ENCODE measurements around the gene PNPLA5.

DNA sequence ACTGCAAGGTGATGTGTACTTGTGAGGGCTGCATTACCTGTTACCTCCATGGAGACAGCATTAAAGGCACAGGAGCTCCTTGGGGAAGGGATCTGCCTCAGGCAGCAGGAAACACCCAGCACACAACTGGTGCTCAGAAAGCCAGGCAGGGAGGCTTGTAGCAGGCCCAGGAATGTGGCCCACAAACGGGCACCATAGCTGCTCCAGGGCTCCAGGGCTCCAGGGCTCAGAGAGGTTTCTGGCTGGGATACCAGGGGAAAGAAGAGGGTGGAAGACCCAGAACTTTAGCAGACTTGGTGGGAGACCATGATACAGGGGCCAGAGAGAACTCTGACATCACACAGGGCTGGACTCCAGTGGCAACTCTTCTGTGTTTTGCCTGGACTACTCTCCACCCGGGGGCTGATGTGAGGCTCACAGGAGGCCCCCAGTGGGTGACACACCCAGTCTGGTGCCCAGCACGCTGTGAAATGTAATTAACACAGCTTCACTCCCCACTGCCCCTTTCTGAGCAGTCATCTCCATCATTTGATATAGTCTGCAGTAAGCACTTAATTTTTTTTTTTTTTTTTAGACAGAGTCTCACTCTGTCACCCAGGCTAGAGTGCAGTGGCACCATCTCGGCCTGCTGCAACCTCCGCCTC is 14.8 kb downstream of the PNPLA5 start:
- TF ChIP-seq CTCF (conservative IDR thresholded peaks at IDR 0.05; ENCODE audit: low read depth, low read length) (no peak), EZH2 (IDR thresholded peaks at IDR 0.05; ENCODE audit: low read length, unreplicated experiment) (no peak), EZH2phosphoT487 (IDR thresholded peaks at IDR 0.05; ENCODE audit: borderline replicate concordance, low read length) (no peak)
